Raji (cell line): ENCODE data around the gene FGB.

Source experiments
- POLR2A ChIP-seq: IDR thresholded peaks from 2 replicates; pipeline ENCODE4 v1.6.1; 2011; ENCODE audit warnings: low read depth, low read length, control low read depth; ENCODE audit not compliant: insufficient read depth

The FGB gene

GRCh38 chr4:154584259-154584658 is 21.4 kb downstream of the FGB start:
- no peak for TF ChIP-seq POLR2A

GRCh38 chr4:154585369-154586018 is 22.7 kb downstream of the FGB start:
- no peak for TF ChIP-seq POLR2A

- no peak for TF ChIP-seq POLR2A
Observed at GRCh38 chr4:154586296-154587033, 23.7 kb downstream of the FGB start.

- no peak for TF ChIP-seq POLR2A
Observed at GRCh38 chr4:154588198-154588597, 25.4 kb downstream of the FGB start.

- TF ChIP-seq POLR2A: no peak
Observed at GRCh38 chr4:154589296-154590197, 26.7 kb downstream of the FGB start.

- TF ChIP-seq POLR2A: no peak
Observed at GRCh38 chr4:154590329-154591006, 27.7 kb downstream of the FGB start, which contains the start of gene FGA. TSS of gene FGA (minus strand) at chr4:154590742. CDS start at chr4:154590687, 55 bp downstream.

- TF ChIP-seq POLR2A: no peak
Observed at GRCh38 chr4:154591890-154592289, 29.1 kb downstream of the FGB start.

GRCh38 chr4:154593868-154594267 is 31.1 kb downstream of the FGB start:
- TF ChIP-seq POLR2A: no peak

- TF ChIP-seq POLR2A: no peak
Observed at GRCh38 chr4:154595807-154596206, 33.0 kb downstream of the FGB start.

- TF ChIP-seq POLR2A: no peak
Observed at GRCh38 chr4:154597798-154598774, 35.3 kb downstream of the FGB start.

- TF ChIP-seq POLR2A: no peak
Observed at GRCh38 chr4:154602404-154603020, 39.7 kb downstream of the FGB start.

- TF ChIP-seq POLR2A: no peak
Observed at GRCh38 chr4:154603033-154603943, 40.5 kb downstream of the FGB start.
